ENCODE data around the gene SH2B3.

The SH2B3 gene

GRCh38 chr12:111443586-111443985, 37.9 kb downstream of the SH2B3 start:
- DNase-seq (ENCODE audit: low read depth, low spot score), result no peak

- no peak for DNase-seq (ENCODE audit: low read depth, low spot score)
These were observed 38.7 kb downstream of the SH2B3 start for GRCh38 chr12:111444314-111444924.

DNA sequence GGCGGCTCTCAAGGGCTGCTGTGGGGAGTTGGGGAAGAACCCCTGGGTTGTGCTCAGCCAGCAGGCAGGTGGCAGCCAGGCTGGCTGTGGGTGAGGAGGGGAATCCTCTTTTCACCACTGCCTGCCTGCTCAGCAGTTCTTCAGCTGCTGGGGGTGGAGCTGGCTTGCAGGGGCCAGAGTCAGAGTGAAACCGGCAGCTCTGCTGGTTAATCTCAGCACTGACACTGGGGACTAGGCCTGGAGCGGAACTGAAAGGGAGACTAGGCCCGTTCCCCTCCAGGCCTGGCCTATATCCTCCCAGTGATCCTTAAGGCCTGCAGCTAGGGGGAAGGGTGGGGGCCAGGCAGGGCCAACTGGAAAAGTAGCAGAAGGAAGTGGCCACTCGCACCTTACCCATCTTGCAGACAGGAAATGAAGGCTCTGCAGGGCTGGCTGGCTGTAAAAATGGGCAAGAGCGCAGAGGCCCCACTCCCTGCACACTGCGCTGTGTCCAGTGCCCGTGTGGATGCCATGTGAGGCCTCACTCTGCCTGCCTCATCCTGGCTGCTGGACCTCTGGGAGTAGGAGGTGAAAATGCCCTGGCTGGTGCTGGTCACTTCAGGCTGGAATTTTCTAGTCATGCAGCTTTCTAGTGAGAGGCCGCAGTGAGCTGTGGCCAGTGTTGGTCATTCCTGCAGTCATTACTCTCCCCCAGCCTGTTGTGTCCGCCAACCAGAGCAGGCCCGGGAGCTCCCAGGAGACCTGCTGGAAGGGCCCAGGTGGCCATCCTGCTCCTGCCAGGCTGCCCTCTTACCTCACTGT, 39.4 kb downstream of the SH2B3 start:
- no peak for DNase-seq (ENCODE audit: low read depth, low spot score)

GRCh38 chr12:111445726-111446581, 40.2 kb downstream of the SH2B3 start:
- DNase-seq (ENCODE audit: low read depth, low spot score), result no peak

- DNase-seq (ENCODE audit: low read depth, low spot score), result no peak
These were observed 41.2 kb downstream of the SH2B3 start for GRCh38 chr12:111446631-111447570.

- no peak for DNase-seq (ENCODE audit: low read depth, low spot score)
These were observed 42.0 kb downstream of the SH2B3 start for GRCh38 chr12:111447571-111448265.

GRCh38 chr12:111448266-111448830, 42.6 kb downstream of the SH2B3 start:
- no peak for DNase-seq (ENCODE audit: low read depth, low spot score)

DNA sequence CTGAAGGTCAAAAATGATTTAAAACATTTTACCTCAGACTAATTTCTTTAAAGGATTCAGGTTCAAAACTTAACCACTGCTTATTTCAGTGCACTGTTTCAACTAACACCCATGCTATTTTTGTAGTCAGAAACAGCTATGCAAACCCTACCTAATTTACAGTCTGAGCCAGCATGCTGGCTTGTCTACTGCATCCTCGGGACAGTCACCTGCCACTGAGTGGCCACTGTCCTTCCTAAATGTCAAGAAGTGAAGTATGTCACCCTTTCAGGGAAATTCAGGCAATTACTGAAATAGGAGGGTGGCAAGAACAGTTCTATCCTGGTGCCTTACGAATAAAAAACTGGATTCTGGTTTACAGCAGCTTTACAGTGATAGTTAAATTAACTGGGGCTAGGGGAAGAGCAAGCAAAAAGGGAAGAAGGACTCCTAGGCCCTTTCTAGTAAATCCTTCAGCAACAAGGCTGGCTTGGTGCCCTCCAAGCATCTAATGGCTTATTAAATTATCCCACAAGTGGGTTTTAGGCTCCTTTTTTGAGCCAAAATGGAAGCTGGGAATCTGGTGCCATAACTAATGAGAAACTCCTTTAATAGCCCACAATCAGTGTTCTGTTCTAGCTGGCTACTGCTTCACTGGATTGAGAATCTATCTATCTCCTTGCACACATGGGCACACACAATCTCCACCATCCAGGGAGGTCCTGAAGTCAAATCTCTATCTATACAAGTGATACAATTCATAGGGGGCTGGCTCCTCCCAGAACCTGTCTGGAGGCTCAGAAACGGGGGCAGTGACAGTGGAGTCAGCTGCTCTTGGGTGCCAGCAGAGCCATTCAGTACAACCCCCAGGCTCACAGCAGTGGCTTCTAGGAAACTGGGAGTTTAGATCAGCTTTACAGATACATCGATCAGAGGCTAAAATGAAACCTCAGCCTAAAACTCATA, 43.4 kb downstream of the SH2B3 start:
- no peak for DNase-seq (ENCODE audit: low read depth, low spot score)

- DNase-seq (ENCODE audit: low read depth, low spot score), result no peak
These were observed 45.0 kb downstream of the SH2B3 start for GRCh38 chr12:111450676-111451075.

DNA sequence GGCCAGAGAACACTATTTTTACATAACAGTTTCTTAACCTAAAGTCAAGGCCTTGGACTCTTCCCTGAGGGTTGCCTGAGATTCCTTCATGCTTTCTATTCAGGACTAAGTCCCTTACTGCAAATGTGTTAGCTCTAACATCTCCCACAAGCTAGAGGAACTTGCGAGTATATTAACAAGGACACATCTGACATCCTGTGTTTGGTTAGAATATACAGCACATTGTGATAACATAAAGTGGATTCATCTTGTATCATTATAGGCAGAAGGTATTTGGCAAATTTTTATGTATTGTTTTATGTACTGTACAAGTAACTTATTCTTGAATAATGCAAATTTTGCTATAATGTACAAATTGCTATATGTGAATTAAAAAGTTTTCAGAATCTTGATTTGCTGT, 45.5 kb downstream of the SH2B3 start:
- DNase-seq (ENCODE audit: low read depth, low spot score), result no peak

GRCh38 chr12:111451649-111452129, 46.0 kb downstream of the SH2B3 start:
- DNase-seq (ENCODE audit: low read depth, low spot score), result no peak

- DNase-seq (ENCODE audit: low read depth, low spot score), result no peak
These were observed 47.6 kb downstream of the SH2B3 start for GRCh38 chr12:111453071-111453989.

DNA sequence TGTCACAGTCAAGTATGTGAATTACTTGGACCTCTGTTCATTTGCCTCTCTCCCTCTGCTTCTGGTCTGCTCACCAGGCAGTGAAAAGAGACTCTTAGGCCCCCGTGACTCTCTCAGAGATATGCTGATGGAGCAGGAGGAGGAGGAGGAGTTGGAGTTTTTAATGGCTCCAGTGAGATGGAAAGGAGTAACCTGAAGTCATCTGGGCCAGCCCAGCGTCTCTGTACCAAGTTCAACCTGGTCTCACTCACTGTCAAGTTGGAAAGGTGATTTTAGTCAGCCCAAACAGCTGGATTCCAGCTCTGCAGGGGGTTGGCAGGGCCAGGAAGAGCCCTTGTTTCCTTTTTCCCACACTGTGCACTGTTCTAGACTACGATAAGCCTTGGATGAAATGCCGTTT, 48.6 kb downstream of the SH2B3 start:
- no peak for DNase-seq (ENCODE audit: low read depth, low spot score)

DNA sequence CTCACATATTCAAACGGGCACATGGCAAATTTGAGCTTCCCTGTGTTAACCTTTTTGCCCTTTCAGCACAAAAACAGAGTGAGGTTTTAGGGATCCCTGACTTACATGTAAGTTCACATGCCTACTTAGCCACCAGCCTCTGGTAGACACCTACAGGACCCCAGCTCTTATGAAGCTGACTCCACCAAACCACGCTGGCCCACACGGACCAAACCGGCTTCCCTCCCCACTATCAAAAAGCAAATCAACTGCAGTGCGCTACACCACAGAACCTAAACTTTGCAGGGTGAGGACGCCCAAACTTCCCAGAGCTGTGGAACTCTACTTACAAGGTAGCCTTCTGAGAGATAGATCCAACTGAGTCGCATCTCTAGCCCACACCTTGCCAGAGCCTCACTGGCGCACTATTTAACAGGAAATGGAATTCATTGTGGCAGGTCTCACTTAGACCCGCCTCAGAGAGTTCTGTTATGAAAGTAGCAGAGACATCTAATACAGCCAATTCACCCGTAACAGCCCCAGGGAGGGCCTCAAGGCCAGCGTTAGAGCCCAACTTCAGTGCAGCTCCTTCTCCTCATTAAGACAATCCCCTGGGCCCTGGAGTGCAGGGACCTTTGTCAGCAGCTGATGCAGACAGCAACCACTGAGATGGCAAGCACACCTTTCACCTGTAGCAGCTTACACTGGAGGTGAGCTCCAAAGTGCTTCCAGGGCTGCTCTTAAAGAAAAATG, 49.2 kb downstream of the SH2B3 start:
- no peak for DNase-seq (ENCODE audit: low read depth, low spot score)

DNA sequence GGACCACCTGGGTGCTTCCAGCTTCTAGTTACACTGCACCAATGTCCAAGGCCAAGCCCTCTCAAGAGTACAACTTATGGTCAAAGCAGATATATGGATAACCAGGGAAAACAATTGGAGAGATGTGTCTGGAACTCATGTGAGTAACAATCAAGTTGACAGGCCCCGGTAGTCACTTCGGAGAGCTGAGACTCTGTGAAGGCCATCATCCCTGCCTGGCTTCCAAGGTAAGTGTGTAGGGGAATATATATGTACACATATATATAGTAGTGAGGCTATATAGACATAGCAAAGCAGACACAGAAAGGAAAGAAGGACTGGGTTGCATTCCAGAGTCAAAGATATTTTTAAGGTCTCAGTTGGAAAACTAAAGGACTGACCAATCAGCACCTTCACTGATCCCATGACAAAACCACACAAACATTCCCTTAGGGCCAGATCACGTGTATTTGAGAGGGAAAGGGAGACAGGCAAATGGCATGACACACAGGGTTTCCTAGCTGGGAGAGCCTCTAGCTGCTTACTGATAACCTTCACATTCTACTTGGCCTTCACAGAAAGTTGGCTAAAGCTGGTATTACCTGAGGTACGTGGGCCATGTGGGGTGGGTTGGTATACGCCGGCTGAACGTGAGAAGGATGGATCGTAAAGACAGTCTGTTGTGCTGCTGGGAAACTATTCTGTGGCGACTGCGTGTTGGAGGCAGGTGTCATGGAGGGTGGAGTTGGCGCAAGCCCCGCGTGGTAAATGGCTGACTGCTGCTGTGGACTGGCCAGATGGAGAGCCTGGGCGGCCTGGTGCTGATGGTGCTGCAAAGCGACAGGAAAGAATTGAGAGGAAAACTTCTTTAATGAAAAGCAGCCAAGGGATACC, 50.0 kb downstream of the SH2B3 start:
- DNase-seq (ENCODE audit: low read depth, low spot score), result no peak

- DNase-seq (ENCODE audit: low read depth, low spot score), result no peak
These were observed 51.3 kb downstream of the SH2B3 start for GRCh38 chr12:111457071-111457470.

Data from smooth muscle cell of the brain vasculature (primary cell).